Measurements from ENCODE around the gene SLC26A9. TPM values are rescaled to one million over a fixed set of nuclear protein-coding genes. Genes with fewer than 3 reads are reported as not detected.

SLC26A9 gene
- total RNA-seq, 1 experiment from 2014 or later: not detected

- ChIA-PET CTCF (interaction anchor here (5.2 kb wide), 1 partner anchor 56 kb away, joined by 157 read pairs; no protein-coding TSS in a partner anchor), POLR2A (ENCODE audit: unreplicated experiment) (no interaction called here)
- Histone ChIP-seq H3K27ac (ENCODE audit: low read length) (no peak overlapping the region), H3K4me2 (ENCODE audit: low read length) (no peak overlapping the region), H3K79me2 (ENCODE audit: low read length) (no peaks in the 10 kb centered on the region), H3K36me3 (ENCODE audit: low read depth, low read length) (no peaks in the 10 kb centered on the region), H3K9me2 (replicated peaks; ENCODE audit: low read length) (no peaks in the 10 kb centered on the region), H2AFZ (ENCODE audit: low read length) (no peak overlapping the region), H3F3A (ENCODE audit: low read length, unreplicated experiment) (no peaks in the 10 kb centered on the region), H4K20me1 (ENCODE audit: low read length) (no peaks in the 10 kb centered on the region), H3K4me3 (ENCODE audit: low read length) (no peak overlapping the region), H3K9me3 (ENCODE audit: low read length) (no peaks in the 10 kb centered on the region), H3K27me3 (ENCODE audit: low read length) (no peaks in the 10 kb centered on the region), H3K9ac (ENCODE audit: low read length) (no peak overlapping the region), H3K4me1 (ENCODE audit: insufficient read depth, low read length) (peaks cover 9% of the 10 kb centered on the region)
- intact Hi-C loops (cut with micrococcal nuclease): no loop called here
- DNase-seq (no peak), ATAC-seq (no peak)
- TF ChIP-seq CTCF (conservative IDR thresholded peaks at IDR 0.05; ENCODE audit: low read depth, low read length): no peak
- no peak for TF ChIP-seq EZH2 (IDR thresholded peaks at IDR 0.05; ENCODE audit: low read length, unreplicated experiment)
- no peak for TF ChIP-seq EZH2phosphoT487 (IDR thresholded peaks at IDR 0.05; ENCODE audit: borderline replicate concordance, low read length)
- no TSS peak for BruUV-seq (replicated peaks)
Observed at GRCh38 chr1:205920861-205921569, 22.2 kb downstream of the SLC26A9 start.

DNA sequence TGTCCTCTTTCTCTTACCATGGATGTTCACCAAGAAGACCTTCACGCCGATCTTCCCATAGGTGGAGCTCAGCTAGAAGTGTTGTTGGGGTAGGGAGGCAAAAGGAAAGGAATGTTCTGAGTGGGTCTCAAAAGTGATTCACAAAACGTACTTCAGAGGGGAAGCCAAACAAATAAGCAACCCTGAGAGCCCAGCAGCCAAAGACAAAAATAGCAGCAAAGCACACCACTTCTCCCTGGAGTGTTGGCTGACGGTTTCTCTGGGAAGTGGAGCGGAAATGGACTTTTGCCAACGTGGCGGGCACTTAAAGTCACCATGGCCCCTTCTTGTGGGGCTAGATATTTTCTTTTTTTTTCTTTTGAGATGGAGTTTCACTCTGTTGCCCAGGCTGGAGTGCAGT is 23.1 kb downstream of the SLC26A9 start:
- Histone ChIP-seq H3K4me3 (ENCODE audit: low read length) (no peak overlapping the region), H3K4me1 (ENCODE audit: insufficient read depth, low read length) (0 out of 2 replicates have a peak, but pooled peaks cover under 1% of the 10 kb centered on the region), H3K27ac (ENCODE audit: low read length) (no peak overlapping the region), H3K9me3 (ENCODE audit: low read length) (no peaks in the 10 kb centered on the region), H3K9me2 (replicated peaks; ENCODE audit: low read length) (no peaks in the 10 kb centered on the region), H3K27me3 (ENCODE audit: low read length) (no peaks in the 10 kb centered on the region), H3K79me2 (ENCODE audit: low read length) (no peaks in the 10 kb centered on the region), H2AFZ (ENCODE audit: low read length) (no peak overlapping the region), H3F3A (ENCODE audit: low read length, unreplicated experiment) (no peaks in the 10 kb centered on the region), H3K36me3 (ENCODE audit: low read depth, low read length) (no peaks in the 10 kb centered on the region), H3K4me2 (ENCODE audit: low read length) (no peak overlapping the region), H4K20me1 (ENCODE audit: low read length) (no peaks in the 10 kb centered on the region), H3K9ac (ENCODE audit: low read length) (no peak overlapping the region)
- no peak for ATAC-seq
- BruUV-seq (replicated peaks): no TSS peak
- DNase-seq: no peak
- TF ChIP-seq CTCF (conservative IDR thresholded peaks at IDR 0.05; ENCODE audit: low read depth, low read length): no peak
- TF ChIP-seq EZH2phosphoT487 (IDR thresholded peaks at IDR 0.05; ENCODE audit: borderline replicate concordance, low read length): no peak
- no peak for TF ChIP-seq EZH2 (IDR thresholded peaks at IDR 0.05; ENCODE audit: low read length, unreplicated experiment)
- CTCF ChIA-PET: interaction anchor here (5.2 kb wide), 1 partner anchor 57 kb away, joined by 157 read pairs; no protein-coding TSS in a partner anchor
- intact Hi-C loops (cut with micrococcal nuclease): no loop called here
- POLR2A ChIA-PET (ENCODE audit: unreplicated experiment): no interaction called here
